Mesendoderm (in vitro differentiated cells): Measurements from ENCODE around the gene ANKRD55.
"Not testable (repeated sequence)": the region's sequence is repeated elsewhere in the genome, so short reads cannot be mapped to it uniquely, and the experiment has no call there.

Experiments used
- DNase-seq: peaks from one replicate; pipeline ENCODE4 v3.0.0; 2013
- H2AK5ac ChIP-seq: 2 replicates; pipeline ENCODE4 v1.6.1; 2013; ENCODE audit warnings: low read length, inconsistent platforms
- H2BK120ac ChIP-seq: 2 replicates; pipeline ENCODE4 v1.6.1; 2013; ENCODE audit warnings: low read depth, mild to moderate bottlenecking, low read length, moderate library complexity, mixed read lengths
- H2BK15ac ChIP-seq: replicated peaks from 2 replicates; pipeline ENCODE4 v1.6.1; 2013; ENCODE audit warnings: low read depth, mild to moderate bottlenecking, moderate library complexity
- H2BK5ac ChIP-seq: 2 replicates; pipeline ENCODE4 v1.6.1; 2013; ENCODE audit warnings: low read length, inconsistent platforms
- H3K18ac ChIP-seq: 2 replicates; pipeline ENCODE4 v1.6.1; 2013; ENCODE audit warnings: mild to moderate bottlenecking, low read length, mixed read lengths
- H3K23ac ChIP-seq: one replicate; pipeline ENCODE4 v1.6.1; 2013; ENCODE audit warnings: low read length
- H3K27ac ChIP-seq: 2 replicates; pipeline ENCODE4 v1.5.1; 2013; ENCODE audit warnings: low read depth, mild to moderate bottlenecking, inconsistent platforms, low read length, moderate library complexity
- H3K27me3 ChIP-seq: 2 replicates; pipeline ENCODE4 v1.6.1; 2013; ENCODE audit warnings: low read length, control low read depth, mild to moderate bottlenecking, inconsistent platforms; ENCODE audit not compliant: insufficient read depth, poor library complexity
- H3K36me3 ChIP-seq: 2 replicates; pipeline ENCODE4 v1.6.1; 2013; ENCODE audit warnings: low read length, inconsistent platforms; ENCODE audit not compliant: control insufficient read depth, insufficient read depth
- H3K4ac ChIP-seq: one replicate; pipeline ENCODE4 v1.6.1; 2013; ENCODE audit warnings: low read depth, mild to moderate bottlenecking, low read length, moderate library complexity
- H3K4me1 ChIP-seq: 2 replicates; pipeline ENCODE4 v1.6.1; 2013; ENCODE audit warnings: low read depth, low read length, inconsistent platforms; ENCODE audit not compliant: control insufficient read depth
- H3K4me2 ChIP-seq: 2 replicates; pipeline ENCODE4 v1.6.1; 2013; ENCODE audit warnings: low read length
- H3K4me3 ChIP-seq: 2 replicates; pipeline ENCODE4 v1.5.1; 2013; ENCODE audit warnings: mild to moderate bottlenecking, low read length
- H3K56ac ChIP-seq: one replicate; pipeline ENCODE4 v1.6.1; 2013; ENCODE audit warnings: low read length
- H3K79me1 ChIP-seq: 2 replicates; pipeline ENCODE4 v1.6.1; 2013; ENCODE audit warnings: low read length, inconsistent platforms
- H3K79me2 ChIP-seq: 2 replicates; pipeline ENCODE4 v1.6.1; 2013; ENCODE audit warnings: mild to moderate bottlenecking, low read length; ENCODE audit not compliant: control insufficient read depth, insufficient read depth
- H3K9ac ChIP-seq: 2 replicates; pipeline ENCODE4 v1.6.1; 2013; ENCODE audit warnings: low read length, inconsistent platforms
- H4K5ac ChIP-seq: one replicate; pipeline ENCODE4 v1.6.1; 2013; ENCODE audit warnings: low read length
- H4K8ac ChIP-seq: one replicate; pipeline ENCODE4 v1.6.1; 2013; ENCODE audit warnings: low read depth, mild to moderate bottlenecking, control low read depth, low read length, moderate library complexity
- WGBS: extraction: QIAGEN DNeasy Blood & Tissue Kit; methylation state at CpG from one replicate; pipeline ENCODE4 v1.1.7; 2013; ENCODE audit warnings: low lambda C conversion rate, missing lambda C conversion rate; ENCODE audit not compliant: insufficient coverage; ENCODE audit errors: extremely low coverage; 5-methylcytosine and 5-hydroxymethylcytosine counted together

ANKRD55 gene

DNA sequence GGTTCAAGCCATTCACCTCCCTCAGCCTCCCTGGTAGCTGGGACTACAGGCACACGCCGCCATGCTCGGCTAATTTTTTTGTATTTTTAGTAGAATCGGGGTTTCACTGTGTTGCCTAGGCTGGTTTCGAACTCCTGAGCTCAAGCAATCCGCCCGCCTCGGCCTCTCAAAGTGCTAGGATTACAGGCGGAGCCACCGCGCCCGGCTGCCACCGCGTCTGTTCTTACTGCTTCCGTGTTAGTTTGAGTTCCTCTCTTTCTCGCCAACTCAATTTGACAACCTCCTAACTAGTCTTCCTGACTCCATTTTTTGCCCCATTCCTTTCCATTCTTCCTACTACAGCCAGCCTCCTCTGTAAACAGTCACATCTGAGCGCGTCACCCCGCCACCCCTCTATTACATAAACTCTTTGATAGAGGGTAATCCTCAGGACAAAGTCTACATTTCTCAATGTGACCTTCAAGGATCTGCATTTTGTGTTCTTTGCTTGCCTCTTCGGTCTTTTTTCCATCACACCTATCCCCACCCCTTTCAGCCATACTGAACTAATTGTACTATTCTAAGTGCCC, 149.8 kb downstream of the ANKRD55 start:
- whole genome bisulfite sequencing: no CpG with 5 or more reads among the region's 20 CpGs

DNA sequence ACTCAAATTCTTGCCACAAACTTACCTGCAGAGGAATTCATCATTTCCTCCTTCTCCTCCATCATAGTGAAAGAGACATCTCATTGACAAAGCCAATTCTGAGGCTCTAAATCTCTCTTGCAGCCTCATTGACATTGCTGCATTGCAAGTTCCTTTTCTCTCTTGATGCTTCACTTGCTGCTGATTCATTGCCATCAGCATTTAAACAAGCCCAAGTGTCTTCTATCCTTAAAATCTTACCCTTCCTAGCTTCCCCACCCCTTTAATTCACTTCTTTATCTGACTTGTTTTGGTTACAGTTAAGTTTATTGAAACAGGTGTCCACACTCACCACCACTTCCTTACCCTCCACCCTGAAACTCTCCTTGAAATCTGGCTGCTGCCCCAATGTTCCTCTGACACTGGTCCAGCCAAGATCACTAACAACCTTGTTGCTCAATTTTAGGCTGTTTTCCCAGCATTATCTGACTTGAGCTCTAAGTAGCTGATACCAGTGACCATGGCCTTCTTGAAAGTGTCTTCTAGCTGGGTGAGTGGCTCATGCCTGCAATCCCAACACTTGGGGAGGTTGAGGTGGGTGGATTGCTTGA, 152.0 kb downstream of the ANKRD55 start:
- not testable (repeated sequence) for H3K23ac ChIP-seq, H3K79me1 ChIP-seq, H3K4me3 ChIP-seq, H3K79me2 ChIP-seq, H3K36me3 ChIP-seq, H4K5ac ChIP-seq, H3K27me3 ChIP-seq, H3K9ac ChIP-seq, H2AK5ac ChIP-seq, H3K56ac ChIP-seq, H3K4me1 ChIP-seq, H3K18ac ChIP-seq, H3K27ac ChIP-seq, DNase-seq, H2BK120ac ChIP-seq, H3K4ac ChIP-seq, H4K8ac ChIP-seq, H2BK15ac ChIP-seq, H3K4me2 ChIP-seq, H2BK5ac ChIP-seq

More for the DNA sequence above, 149.8 kb downstream of the ANKRD55 start:
- no peak overlapping the region for H3K56ac ChIP-seq
- H3K36me3 ChIP-seq: no peaks in the 10 kb centered on the region
- no peak overlapping the region for H3K18ac ChIP-seq
- H4K8ac ChIP-seq: peak overlapping the region; percentile 1
- no peaks in the 10 kb centered on the region for H3K27me3 ChIP-seq
- H2AK5ac ChIP-seq: no peak overlapping the region
- no peak overlapping the region for H3K4me3 ChIP-seq
- H3K79me2 ChIP-seq: no peaks in the 10 kb centered on the region
- no peak overlapping the region for H3K4me2 ChIP-seq
- no peaks in the 10 kb centered on the region for H3K4me1 ChIP-seq
- H3K4ac ChIP-seq: no peak overlapping the region
- H2BK120ac ChIP-seq: no peak overlapping the region
- no peak for DNase-seq
- no peak overlapping the region for H2BK5ac ChIP-seq
- no peaks in the 10 kb centered on the region for H3K79me1 ChIP-seq
- H4K5ac ChIP-seq: no peak overlapping the region
- H3K23ac ChIP-seq: no peak overlapping the region
- no peak overlapping the region for H3K27ac ChIP-seq
- no peak overlapping the region for H2BK15ac ChIP-seq
- H3K9ac ChIP-seq: no peak overlapping the region

DNA sequence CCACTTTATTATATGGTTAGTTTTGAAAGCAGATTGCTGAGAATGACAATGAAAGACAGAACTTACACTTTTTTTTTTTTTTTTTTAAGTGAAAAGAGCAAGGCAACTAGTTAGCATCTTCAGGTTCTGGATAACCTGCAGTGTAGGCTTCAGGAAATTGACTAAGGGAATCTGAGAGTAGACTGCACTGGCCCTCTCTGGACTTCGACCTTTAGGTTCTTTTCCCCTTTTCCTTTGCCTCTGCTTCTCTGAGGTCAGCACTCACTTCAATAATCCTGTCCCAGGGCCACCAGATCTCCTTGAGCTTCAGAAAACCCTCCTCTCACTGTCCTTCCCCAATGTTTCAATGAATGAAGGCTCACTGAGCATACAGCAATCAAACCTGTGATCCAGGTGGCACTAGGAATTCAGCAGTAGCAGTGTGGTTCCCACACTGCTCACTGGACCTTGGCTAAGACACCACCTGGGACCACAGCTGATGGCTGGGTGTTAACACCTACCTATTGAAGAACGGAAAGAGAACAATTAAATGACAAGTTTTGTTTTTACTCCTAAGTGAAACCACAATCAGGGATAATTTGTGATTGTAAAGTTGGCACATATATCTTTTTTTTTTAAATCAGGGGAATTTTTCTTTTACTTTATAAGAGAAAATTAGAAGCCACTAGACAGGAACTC, 152.6 kb downstream of the ANKRD55 start:
- no CpG with 5 or more reads among the region's 2 CpGs for WGBS
- H2BK5ac ChIP-seq: no peak overlapping the region
- H2BK120ac ChIP-seq: no peak overlapping the region
- H3K4me1 ChIP-seq: no peaks in the 10 kb centered on the region
- H3K4ac ChIP-seq: no peak overlapping the region
- no peak overlapping the region for H3K56ac ChIP-seq
- no peak overlapping the region for H3K23ac ChIP-seq
- DNase-seq: no peak
- no peaks in the 10 kb centered on the region for H3K36me3 ChIP-seq
- no peak overlapping the region for H4K5ac ChIP-seq
- H3K4me3 ChIP-seq: no peak overlapping the region
- H3K18ac ChIP-seq: no peak overlapping the region
- no peak overlapping the region for H2AK5ac ChIP-seq
- H3K79me1 ChIP-seq: no peaks in the 10 kb centered on the region
- H3K27ac ChIP-seq: no peak overlapping the region
- no peak overlapping the region for H4K8ac ChIP-seq
- no peaks in the 10 kb centered on the region for H3K79me2 ChIP-seq
- H3K4me2 ChIP-seq: no peak overlapping the region
- no peaks in the 10 kb centered on the region for H3K27me3 ChIP-seq
- H3K9ac ChIP-seq: no peak overlapping the region
- no peak overlapping the region for H2BK15ac ChIP-seq

DNA sequence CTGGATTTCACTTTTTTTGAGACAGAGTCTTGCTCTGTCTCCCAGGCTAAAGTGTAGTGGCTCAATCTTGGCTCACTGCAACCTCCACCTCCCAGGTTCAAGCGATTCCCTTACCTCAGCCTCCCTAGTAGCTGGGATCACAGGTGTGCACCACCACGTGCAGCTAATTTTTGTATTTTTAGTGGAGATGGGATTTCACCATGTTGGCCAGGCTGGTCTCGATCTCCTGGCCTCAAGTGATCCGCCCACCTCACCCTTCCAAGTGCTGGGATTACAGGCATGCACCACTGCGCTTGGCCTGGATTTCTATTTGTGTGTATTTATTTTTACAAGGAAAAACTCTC, 154.0 kb downstream of the ANKRD55 start:
- no CpG with 5 or more reads among the region's 5 CpGs for WGBS

DNA sequence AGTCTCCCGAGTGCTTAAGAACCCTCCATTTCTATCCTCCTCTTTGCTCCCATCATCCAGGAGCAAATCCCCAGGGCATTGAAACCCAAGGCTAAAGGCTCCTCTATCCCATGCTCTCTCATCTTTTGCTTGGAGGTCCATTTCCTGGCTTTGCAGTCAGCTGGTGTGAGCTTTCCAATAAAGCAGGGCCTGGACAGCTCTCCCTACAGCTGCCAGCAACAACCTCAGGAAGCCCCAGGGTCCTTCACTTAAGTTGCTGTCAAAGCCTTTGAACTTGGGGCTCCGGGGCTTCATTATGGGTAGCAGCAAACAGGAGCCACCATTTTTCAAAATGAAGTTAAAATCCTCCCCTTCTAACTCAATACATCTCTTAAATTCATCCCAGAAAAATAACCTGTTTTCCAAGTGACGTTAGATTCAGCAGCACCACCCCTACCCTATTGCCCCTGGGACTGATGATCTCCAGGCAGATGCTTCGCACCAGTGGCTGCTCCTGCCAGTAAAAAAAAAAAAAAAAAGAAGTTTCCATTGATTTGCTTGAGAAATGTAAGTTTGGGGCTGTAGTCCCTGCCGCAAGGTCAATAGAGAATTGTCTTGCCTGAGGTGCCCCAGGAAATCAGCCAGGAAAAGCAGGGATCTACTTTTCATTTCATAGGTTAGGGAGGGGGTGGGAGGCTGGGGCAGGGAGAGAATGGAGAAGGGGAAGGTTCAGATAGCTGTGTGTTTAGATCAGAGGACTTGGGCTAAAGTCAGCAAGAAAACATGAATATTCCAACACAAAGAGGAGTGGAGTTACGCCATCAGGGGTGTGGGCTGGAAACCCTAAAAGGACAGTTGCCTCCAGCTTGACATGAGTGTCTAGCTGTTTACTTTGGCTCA, 154.6 kb downstream of the ANKRD55 start:
- Histone ChIP-seq H3K23ac (no peak overlapping the region), H3K27ac (no peak overlapping the region), H4K5ac (no peak overlapping the region), H3K4me2 (no peak overlapping the region), H3K4me3 (no peak overlapping the region), H4K8ac (no peak overlapping the region), H3K4ac (no peak overlapping the region), H3K36me3 (no peaks in the 10 kb centered on the region), H3K56ac (no peak overlapping the region), H3K79me2 (no peaks in the 10 kb centered on the region), H3K27me3 (no peaks in the 10 kb centered on the region), H2AK5ac (no peak overlapping the region), H3K4me1 (no peaks in the 10 kb centered on the region), H2BK120ac (no peak overlapping the region), H3K9ac (no peak overlapping the region), H3K18ac (no peak overlapping the region), H2BK5ac (no peak overlapping the region), H2BK15ac (no peak overlapping the region), H3K79me1 (no peaks in the 10 kb centered on the region)
- DNase-seq: no peak
- whole genome bisulfite sequencing: no CpG with 5 or more reads among the region's 6 CpGs

More for the DNA sequence above, 154.0 kb downstream of the ANKRD55 start:
- H2BK5ac ChIP-seq, H2BK15ac ChIP-seq, H4K8ac ChIP-seq, H2BK120ac ChIP-seq, H3K27me3 ChIP-seq, H3K27ac ChIP-seq, H3K4me1 ChIP-seq, H3K4me2 ChIP-seq, H3K4ac ChIP-seq, DNase-seq, H4K5ac ChIP-seq, H3K18ac ChIP-seq, H3K56ac ChIP-seq, H3K4me3 ChIP-seq, H3K9ac ChIP-seq, H3K36me3 ChIP-seq, H3K79me2 ChIP-seq, H3K23ac ChIP-seq, H2AK5ac ChIP-seq, H3K79me1 ChIP-seq: not testable (repeated sequence)
